HL-60 (cell line): Measurements from ENCODE around the gene SVBP.

ENCODE experiments used
- DNase-seq, 2 experiments: peaks; one replicate each; pipeline ENCODE4 v3.0.0-alpha.2; 2010 to 2020; ENCODE audit warnings: low read depth in 1 of 2, low spot score in 1 of 2
- H3K27ac ChIP-seq: fragments of 250-450 bp; sonication (Bioruptor Pico); replicated peaks from 2 replicates; pipeline ENCODE4 v1.5.1; 2020; ENCODE audit warnings: mild to moderate bottlenecking, moderate library complexity
- H3K27me3 ChIP-seq: fragments of 250-450 bp; sonication (Bioruptor Pico); 2 replicates; pipeline ENCODE4 v1.5.1; 2021; ENCODE audit warnings: mild to moderate bottlenecking, moderate library complexity; ENCODE audit not compliant: insufficient read depth, poor library complexity, severe bottlenecking
- H3K4me3 ChIP-seq: replicated peaks from 2 replicates; pipeline ENCODE4 v1.5.1; 2011; ENCODE audit warnings: mild to moderate bottlenecking, control low read depth, low read length; ENCODE audit not compliant: insufficient read depth
- GABPA ChIP-seq: IDR thresholded peaks from 2 replicates; pipeline ENCODE4 v1.6.1; 2012; ENCODE audit warnings: low read depth
- POLR2AphosphoS5 ChIP-seq: IDR thresholded peaks from 2 replicates; pipeline ENCODE4 v1.6.1; 2012; ENCODE audit warnings: low read depth
- SPI1 ChIP-seq: IDR thresholded peaks from 2 replicates; pipeline ENCODE4 v1.6.1; 2012; ENCODE audit warnings: low read depth, mild to moderate bottlenecking, borderline replicate concordance
- TF ChIP-seq, protein P1 (sequence below): IDR thresholded peaks from 2 replicates; pipeline ENCODE4 v1.6.1; 2012; ENCODE audit warnings: low read depth; ENCODE audit not compliant: insufficient replicate concordance
- TF ChIP-seq, protein P2 (sequence below): IDR thresholded peaks from one replicate; pipeline ENCODE4 v1.5.1; 2011; ENCODE audit warnings: low read length, control low read depth, inconsistent platforms; ENCODE audit not compliant: insufficient read depth

The SVBP gene

DNA sequence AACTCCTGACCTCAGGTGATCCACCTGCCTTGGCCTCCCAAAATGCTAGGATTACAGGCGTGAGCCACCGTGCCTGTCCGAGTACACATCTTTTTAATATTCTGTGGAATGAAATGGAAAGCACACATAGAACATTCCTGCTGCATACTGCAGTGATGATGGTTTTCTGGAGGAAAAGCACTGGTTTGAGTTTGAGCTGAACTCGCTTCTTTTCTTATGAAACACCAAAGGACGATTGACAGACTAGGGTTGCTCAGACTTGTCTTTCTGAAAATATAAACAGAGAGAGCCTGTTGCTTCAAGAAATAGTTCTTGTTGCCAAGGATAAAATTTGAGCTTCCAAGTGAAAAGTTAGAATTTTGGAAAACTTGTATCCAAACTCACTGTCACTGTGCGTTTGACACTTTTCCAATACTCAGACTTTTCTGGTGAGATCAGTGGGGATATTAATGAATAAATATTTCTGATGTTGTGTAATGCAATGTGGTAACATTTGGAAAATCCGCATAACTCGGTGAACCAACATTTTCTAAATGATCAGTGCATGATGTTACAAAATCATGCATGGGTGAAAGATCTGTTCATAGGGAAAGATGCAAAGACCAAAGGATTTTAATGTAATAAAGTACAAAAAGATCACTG, 15.2 kb downstream of the SVBP start:
- TF ChIP-seq SPI1, result no peak

DNA sequence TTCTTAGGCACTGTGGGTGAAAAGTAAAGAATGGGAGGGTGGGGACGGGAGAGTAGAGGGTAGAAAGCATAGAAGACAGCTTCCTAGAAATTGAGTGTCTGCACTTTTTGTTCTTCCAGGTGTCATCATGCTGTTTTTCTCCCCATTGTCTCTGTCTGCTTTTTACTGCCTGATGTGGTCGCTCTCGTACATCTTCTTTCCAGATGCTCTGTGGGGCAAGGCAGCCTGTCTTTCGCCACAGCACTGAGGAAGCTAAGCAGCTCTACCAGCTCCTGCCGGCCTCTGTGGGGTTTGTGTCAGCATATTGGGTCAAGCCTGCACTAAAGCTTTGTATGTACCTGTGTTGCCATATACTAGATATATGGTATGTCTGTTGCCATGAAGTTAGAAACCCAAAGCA, 19.2 kb downstream of the SVBP start:
- H3K4me3 ChIP-seq, result no peak overlapping the region
- H3K27ac ChIP-seq, result no peak overlapping the region
- DNase-seq, result no peak
- TF ChIP-seq, protein P1, sequence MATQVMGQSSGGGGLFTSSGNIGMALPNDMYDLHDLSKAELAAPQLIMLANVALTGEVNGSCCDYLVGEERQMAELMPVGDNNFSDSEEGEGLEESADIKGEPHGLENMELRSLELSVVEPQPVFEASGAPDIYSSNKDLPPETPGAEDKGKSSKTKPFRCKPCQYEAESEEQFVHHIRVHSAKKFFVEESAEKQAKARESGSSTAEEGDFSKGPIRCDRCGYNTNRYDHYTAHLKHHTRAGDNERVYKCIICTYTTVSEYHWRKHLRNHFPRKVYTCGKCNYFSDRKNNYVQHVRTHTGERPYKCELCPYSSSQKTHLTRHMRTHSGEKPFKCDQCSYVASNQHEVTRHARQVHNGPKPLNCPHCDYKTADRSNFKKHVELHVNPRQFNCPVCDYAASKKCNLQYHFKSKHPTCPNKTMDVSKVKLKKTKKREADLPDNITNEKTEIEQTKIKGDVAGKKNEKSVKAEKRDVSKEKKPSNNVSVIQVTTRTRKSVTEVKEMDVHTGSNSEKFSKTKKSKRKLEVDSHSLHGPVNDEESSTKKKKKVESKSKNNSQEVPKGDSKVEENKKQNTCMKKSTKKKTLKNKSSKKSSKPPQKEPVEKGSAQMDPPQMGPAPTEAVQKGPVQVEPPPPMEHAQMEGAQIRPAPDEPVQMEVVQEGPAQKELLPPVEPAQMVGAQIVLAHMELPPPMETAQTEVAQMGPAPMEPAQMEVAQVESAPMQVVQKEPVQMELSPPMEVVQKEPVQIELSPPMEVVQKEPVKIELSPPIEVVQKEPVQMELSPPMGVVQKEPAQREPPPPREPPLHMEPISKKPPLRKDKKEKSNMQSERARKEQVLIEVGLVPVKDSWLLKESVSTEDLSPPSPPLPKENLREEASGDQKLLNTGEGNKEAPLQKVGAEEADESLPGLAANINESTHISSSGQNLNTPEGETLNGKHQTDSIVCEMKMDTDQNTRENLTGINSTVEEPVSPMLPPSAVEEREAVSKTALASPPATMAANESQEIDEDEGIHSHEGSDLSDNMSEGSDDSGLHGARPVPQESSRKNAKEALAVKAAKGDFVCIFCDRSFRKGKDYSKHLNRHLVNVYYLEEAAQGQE, result no peak
- TF ChIP-seq SPI1, result no peak
- TF ChIP-seq GABPA, result no peak
- TF ChIP-seq, protein P2, sequence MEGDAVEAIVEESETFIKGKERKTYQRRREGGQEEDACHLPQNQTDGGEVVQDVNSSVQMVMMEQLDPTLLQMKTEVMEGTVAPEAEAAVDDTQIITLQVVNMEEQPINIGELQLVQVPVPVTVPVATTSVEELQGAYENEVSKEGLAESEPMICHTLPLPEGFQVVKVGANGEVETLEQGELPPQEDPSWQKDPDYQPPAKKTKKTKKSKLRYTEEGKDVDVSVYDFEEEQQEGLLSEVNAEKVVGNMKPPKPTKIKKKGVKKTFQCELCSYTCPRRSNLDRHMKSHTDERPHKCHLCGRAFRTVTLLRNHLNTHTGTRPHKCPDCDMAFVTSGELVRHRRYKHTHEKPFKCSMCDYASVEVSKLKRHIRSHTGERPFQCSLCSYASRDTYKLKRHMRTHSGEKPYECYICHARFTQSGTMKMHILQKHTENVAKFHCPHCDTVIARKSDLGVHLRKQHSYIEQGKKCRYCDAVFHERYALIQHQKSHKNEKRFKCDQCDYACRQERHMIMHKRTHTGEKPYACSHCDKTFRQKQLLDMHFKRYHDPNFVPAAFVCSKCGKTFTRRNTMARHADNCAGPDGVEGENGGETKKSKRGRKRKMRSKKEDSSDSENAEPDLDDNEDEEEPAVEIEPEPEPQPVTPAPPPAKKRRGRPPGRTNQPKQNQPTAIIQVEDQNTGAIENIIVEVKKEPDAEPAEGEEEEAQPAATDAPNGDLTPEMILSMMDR, result no peak
- no peak for TF ChIP-seq POLR2AphosphoS5
- no peaks in the 10 kb centered on the region for H3K27me3 ChIP-seq

More for the DNA sequence above, 15.2 kb downstream of the SVBP start:
- no peak for DNase-seq
- no peaks in the 10 kb centered on the region for H3K27me3 ChIP-seq
- H3K27ac ChIP-seq, result no peak overlapping the region
- no peak overlapping the region for H3K4me3 ChIP-seq

DNA sequence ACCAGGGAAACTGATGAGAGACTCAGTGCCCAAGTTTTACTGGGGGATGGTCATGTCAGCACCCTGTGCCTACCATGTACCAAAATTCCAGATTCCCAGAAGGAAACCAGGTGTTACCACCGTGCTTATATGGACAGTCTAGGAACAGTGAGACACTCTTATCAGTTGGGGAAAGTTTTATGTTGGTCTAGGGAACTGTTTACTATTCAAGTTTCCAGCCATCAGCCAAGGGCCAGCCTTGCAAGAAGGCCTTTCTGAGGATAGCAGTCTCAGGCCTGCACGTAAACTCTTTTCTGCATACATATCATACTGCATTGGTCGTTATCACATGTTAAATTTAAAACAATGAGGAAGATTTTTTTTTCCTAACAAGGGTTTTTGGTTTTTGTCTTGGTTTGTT, 19.8 kb downstream of the SVBP start:
- Histone ChIP-seq H3K4me3 (no peak overlapping the region), H3K27ac (no peak overlapping the region), H3K27me3 (no peaks in the 10 kb centered on the region)
- no peak for DNase-seq
- no peak for TF ChIP-seq SPI1
- TF ChIP-seq, protein P2, result no peak
- no peak for TF ChIP-seq GABPA
- TF ChIP-seq POLR2AphosphoS5, result no peak
- TF ChIP-seq, protein P1, result no peak

DNA sequence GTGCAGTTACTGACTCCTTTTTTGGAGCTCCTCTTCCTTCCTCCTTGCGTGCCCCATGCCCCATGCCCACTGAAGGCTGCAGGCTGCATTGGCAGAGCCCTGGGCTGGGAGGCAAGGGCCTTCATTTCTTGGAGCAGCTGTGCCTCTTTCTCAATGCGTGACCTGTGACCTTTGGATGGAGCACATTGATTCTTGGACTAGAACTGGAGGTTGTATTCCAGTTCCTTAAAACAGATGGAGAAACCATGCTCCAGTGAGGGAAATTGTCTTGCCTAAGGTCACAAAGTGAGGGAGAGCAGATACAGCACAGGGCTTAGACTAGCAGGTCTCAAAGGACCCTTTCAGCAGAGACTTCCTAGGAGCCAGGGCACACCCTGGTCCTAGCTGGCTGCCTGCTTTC, 23.4 kb downstream of the SVBP start:
- no peak for TF ChIP-seq SPI1
- TF ChIP-seq, protein P2, result no peak
- TF ChIP-seq, protein P1, result no peak
- no peak for TF ChIP-seq GABPA
- no peak for TF ChIP-seq POLR2AphosphoS5
- Histone ChIP-seq H3K27ac (no peak overlapping the region), H3K27me3 (no peaks in the 10 kb centered on the region), H3K4me3 (no peak overlapping the region)
- no peak for DNase-seq
